ENCODE data around the gene KIAA1328.
"Not testable (repeated sequence)": the region's sequence is repeated elsewhere in the genome, so short reads cannot be mapped to it uniquely, and the experiment has no call there.

GRCh38 chr18:36816096-36816495 is 12.8 kb upstream of the KIAA1328 start:
- TF ChIP-seq, protein P1, sequence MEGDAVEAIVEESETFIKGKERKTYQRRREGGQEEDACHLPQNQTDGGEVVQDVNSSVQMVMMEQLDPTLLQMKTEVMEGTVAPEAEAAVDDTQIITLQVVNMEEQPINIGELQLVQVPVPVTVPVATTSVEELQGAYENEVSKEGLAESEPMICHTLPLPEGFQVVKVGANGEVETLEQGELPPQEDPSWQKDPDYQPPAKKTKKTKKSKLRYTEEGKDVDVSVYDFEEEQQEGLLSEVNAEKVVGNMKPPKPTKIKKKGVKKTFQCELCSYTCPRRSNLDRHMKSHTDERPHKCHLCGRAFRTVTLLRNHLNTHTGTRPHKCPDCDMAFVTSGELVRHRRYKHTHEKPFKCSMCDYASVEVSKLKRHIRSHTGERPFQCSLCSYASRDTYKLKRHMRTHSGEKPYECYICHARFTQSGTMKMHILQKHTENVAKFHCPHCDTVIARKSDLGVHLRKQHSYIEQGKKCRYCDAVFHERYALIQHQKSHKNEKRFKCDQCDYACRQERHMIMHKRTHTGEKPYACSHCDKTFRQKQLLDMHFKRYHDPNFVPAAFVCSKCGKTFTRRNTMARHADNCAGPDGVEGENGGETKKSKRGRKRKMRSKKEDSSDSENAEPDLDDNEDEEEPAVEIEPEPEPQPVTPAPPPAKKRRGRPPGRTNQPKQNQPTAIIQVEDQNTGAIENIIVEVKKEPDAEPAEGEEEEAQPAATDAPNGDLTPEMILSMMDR (IDR thresholded peaks at IDR 0.05), result not testable (repeated sequence)
- TF ChIP-seq POLR2A (IDR thresholded peaks at IDR 0.05), result not testable (repeated sequence)
